KOPT-K1 (cell line): Measurements from ENCODE around the gene LMBRD2.
A peak's percentile ranks its signal among the peaks of the same experiment; 100 is the strongest.
"Not testable (repeated sequence)": the region's sequence is repeated elsewhere in the genome, so short reads cannot be mapped to it uniquely, and the experiment has no call there.

Source experiments
- H3K27ac ChIP-seq: fragments of 200-600 bp; sonication (generic); 2 replicates; pipeline ENCODE4 v1.5.1; 2016; ENCODE audit warnings: antibody characterized with exemption, mild to moderate bottlenecking, low read depth, low read length; ENCODE audit not compliant: poor library complexity, severe bottlenecking
- H3K36me3 ChIP-seq: fragments of 200-600 bp; sonication (generic); 2 replicates; pipeline ENCODE4 v1.5.1; 2017; ENCODE audit warnings: antibody characterized with exemption, mild to moderate bottlenecking, low read length, moderate library complexity; ENCODE audit not compliant: insufficient read depth
- H3K9me3 ChIP-seq: fragments of 200-600 bp; sonication (generic); 2 replicates; pipeline ENCODE4 v1.5.1; 2017; ENCODE audit warnings: antibody characterized with exemption, low read length, mild to moderate bottlenecking; ENCODE audit not compliant: insufficient read depth, poor library complexity, severe bottlenecking

The LMBRD2 gene

GRCh38 chr5:36151434-36152323 lies at the start of gene LMBRD2, which contains the start of gene SKP2:
LMBRD2 (minus strand) TSS chr5:36151887; CDS start chr5:36143349, 8,538 bp downstream.
SKP2 (plus strand) TSS chr5:36152111; CDS start chr5:36152263, 152 bp downstream.
- Histone ChIP-seq H3K9me3 (no peaks in the 10 kb centered on the region), H3K27ac (peak within 1 kb of the TSS; percentile 91), H3K36me3 (peaks cover 35% of the 10 kb centered on the region)

DNA sequence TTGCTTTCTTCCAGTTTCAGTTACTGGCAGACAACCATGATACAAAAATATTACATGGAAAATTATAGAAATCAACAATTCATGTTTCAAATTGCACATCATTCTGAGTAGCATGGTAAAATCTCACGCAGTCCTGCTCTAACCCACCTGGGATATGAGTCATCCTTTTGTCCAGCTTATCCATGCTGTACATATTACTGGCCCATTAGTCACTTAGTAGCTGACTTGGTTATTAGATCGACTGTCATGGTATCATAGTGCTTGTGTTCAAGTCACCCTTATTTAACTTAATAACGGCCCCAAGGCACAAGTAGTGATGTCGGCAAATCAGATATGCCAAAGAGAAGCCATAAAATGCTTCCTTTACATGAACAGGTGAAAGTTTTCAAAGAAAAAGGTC lies 48.8 kb upstream of the LMBRD2 start:
- no peak overlapping the region for H3K27ac ChIP-seq
- no peaks in the 10 kb centered on the region for H3K9me3 ChIP-seq
- peaks cover 74% of the 10 kb centered on the region for H3K36me3 ChIP-seq

DNA sequence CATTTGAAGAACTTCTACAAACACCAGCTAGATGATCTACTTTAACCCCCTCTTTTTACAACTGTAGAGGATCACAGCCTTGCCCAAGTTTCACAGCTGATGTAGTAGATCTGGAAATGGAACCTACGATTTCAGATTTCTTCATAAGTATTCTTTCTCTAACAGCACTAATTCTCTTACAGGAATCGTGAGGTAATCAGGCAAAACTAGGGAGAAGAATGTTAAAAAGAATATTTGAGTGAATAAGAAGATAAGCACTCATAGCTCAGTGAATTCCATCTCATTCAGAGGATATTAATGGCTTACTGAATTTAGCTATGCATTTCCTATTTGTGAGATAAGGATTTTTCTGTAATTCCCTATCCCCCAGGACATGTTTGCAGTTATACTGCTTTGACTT lies 47.9 kb upstream of the LMBRD2 start:
- peaks cover 76% of the 10 kb centered on the region for H3K36me3 ChIP-seq
- H3K9me3 ChIP-seq = no peaks in the 10 kb centered on the region
- no peak overlapping the region for H3K27ac ChIP-seq

DNA sequence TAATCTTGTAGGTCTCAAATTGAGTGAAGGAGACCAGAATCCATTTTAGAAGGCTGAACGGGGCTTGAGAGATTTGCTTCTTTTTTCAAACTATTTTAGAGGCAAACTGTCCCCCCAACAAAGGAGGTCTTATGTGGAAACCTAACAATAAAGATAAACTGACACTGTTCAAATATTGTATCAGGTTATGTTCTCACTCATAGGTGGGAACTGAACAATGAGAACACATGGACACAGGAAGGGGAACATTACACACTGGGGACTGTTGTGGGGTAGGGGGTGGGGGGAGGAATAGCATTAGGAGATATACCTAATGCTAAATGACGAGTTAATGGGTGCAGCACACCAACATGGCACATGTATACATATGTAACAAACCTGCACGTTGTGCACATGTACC lies 47.1 kb upstream of the LMBRD2 start:
- H3K27ac ChIP-seq, H3K9me3 ChIP-seq: not testable (repeated sequence)
- peaks cover 80% of the 10 kb centered on the region for H3K36me3 ChIP-seq

GRCh38 chr5:36198281-36198680 lies 46.6 kb upstream of the LMBRD2 start:
- peaks cover 80% of the 10 kb centered on the region for H3K36me3 ChIP-seq
- H3K27ac ChIP-seq = no peak overlapping the region
- H3K9me3 ChIP-seq = no peaks in the 10 kb centered on the region

GRCh38 chr5:36193746-36194145 lies 42.1 kb upstream of the LMBRD2 start:
- no peak overlapping the region for H3K27ac ChIP-seq
- no peaks in the 10 kb centered on the region for H3K9me3 ChIP-seq
- peaks cover 82% of the 10 kb centered on the region for H3K36me3 ChIP-seq

GRCh38 chr5:36184408-36184807 lies 32.7 kb upstream of the LMBRD2 start:
- H3K27ac ChIP-seq, H3K9me3 ChIP-seq: not testable (repeated sequence)
- peaks cover 52% of the 10 kb centered on the region for H3K36me3 ChIP-seq

DNA sequence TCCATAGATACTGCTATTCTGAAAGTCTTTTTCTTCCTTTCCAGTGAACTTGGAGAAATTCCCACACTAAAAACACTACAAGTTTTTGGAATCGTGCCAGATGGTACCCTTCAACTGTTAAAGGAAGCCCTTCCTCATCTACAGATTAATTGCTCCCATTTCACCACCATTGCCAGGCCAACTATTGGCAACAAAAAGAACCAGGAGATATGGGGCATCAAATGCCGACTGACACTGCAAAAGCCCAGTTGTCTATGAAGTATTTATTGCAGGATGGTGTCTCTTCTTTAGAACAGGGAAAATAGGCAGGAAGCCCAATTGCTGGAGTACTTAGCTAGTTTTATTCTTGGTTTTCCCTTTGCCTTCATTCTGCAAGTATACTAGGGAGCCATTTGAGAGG lies 30.1 kb upstream of the LMBRD2 start:
- H3K9me3 ChIP-seq = no peaks in the 10 kb centered on the region
- no peak overlapping the region for H3K27ac ChIP-seq
- H3K36me3 ChIP-seq = peaks cover 78% of the 10 kb centered on the region

DNA sequence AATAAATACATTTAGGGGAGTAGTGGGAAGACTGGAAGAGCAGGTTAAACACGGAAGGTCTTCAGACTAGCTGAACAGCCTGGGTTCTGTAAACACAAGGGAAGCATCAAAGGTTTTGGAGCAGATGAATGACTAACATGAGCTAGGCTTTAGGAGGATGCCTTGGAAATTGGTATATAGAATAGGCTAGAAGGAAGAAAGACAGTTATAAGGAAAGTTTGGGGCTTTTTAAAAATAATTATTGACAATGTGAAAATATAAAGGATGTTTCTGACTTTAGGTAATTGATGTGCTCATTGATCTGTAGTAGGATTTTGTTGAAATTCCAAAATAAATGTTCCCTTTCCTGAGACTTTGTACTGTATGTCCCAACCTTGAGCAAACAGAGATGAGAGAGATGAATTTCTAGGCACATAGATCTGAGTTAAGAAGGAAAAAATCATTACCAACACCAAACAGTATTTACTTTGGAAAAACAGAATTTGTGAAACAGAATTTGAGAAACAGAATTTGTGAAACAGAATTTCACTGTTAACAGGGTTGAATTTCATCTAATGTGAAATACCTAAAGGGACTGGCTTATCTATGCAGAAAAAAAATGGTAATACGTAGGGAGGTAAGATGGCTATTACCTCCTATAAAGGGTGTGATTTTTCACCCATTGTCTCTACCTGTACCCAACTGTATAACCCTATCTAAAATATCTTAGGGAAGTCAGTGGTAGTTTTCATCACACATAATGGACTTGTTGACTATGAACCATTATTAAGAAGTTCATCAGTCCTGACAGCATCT lies 29.1 kb upstream of the LMBRD2 start:
- Histone ChIP-seq H3K27ac (no peak overlapping the region), H3K9me3 (no peaks in the 10 kb centered on the region), H3K36me3 (peaks cover 85% of the 10 kb centered on the region)

DNA sequence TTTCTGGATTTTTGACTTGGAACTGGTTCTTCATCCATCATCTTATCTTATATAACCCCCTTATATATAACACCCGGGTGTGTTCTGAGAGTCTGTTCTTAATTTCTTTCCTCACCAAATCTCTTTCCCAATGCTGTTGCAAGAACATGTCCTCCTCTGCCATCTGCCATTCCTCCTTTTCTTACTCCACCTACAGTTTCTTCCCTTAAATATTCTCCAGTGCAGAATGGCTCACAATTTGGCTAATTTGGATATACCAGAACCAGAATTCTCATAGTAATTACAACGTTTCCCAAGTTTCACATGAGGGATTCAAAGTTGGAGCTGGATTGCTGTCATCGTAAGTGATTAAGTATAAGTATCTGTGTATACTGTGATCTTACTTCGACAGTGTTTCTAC lies 28.3 kb upstream of the LMBRD2 start:
- no peak overlapping the region for H3K27ac ChIP-seq
- H3K36me3 ChIP-seq = peaks cover 94% of the 10 kb centered on the region
- H3K9me3 ChIP-seq = no peaks in the 10 kb centered on the region

DNA sequence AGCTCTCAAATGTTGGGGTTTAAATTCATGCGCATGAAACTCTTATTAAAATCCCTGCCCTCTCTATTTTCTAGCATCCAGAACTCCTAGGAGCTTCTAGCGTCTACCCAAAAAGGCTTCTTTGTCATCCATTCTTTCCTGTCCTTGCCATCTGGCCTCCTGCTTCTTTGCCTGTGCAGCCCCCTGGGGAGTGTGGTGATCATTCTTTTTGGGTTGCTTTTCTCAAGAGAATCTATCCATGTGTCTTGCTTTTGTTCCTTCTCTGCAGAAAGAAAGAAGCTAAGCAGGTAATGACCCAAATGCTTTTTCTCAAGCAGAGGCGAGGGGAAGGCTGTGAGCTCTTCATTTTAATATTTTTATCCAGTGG lies 26.8 kb upstream of the LMBRD2 start:
- H3K9me3 ChIP-seq = no peaks in the 10 kb centered on the region
- H3K36me3 ChIP-seq = peaks cover 96% of the 10 kb centered on the region
- H3K27ac ChIP-seq = no peak overlapping the region

DNA sequence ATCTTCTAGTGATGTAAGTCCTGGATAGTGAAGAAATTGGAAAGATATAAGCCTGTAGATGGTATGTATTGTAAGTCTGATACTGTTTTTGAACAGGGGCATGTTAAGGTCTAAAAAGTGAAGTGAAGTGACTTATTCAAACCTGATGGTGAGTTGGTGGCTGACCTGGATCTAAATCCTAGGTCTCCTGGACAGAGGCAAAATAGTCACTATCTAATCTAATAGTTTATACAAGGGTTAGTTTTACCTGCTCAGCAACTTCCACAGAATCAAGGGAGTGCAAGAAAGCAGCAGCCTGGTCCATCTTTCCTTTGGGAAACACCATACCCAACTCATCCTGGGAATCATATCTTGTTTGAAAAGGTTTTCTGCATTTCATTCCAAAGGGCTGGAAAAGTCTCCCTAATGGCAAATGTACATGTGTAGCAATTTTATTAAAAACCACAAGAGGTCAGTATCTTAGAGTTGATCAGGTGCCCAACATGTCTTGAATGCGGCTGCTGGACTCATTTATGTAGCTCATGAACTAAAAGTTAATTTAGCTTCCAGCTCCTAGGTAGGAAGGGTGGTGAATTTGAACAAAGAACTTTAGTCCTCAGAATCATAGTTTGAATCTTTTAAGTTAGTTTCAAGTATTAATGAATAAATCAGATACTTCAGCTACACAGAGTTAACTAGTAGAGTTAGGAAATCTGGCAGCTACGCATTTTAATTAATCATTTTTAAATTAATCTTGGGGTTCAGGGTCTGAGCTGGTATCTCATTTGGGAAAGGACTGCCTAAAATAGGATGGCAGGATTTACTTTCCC lies 26.2 kb upstream of the LMBRD2 start:
- Histone ChIP-seq H3K9me3 (no peaks in the 10 kb centered on the region), H3K27ac (no peak overlapping the region), H3K36me3 (peaks cover 97% of the 10 kb centered on the region)

DNA sequence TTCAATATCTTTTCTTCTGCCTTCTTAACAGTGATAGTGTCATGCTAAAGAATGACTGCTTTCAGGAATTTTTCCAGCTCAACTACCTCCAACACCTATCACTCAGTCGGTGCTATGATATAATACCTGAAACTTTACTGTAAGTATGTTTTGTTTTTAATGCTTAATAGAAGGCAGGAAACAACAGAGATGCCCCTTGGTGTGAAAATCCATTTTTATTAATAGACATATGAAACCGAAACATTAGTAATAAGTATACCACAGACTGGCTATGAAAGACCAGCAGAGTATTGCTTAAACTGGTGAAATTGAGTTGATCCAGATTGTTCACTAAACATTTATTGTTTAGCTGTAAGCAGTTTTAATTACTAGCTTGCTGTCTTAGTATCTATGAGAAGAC lies 25.5 kb upstream of the LMBRD2 start:
- Histone ChIP-seq H3K36me3 (peaks cover 97% of the 10 kb centered on the region), H3K27ac (no peak overlapping the region), H3K9me3 (no peaks in the 10 kb centered on the region)

DNA sequence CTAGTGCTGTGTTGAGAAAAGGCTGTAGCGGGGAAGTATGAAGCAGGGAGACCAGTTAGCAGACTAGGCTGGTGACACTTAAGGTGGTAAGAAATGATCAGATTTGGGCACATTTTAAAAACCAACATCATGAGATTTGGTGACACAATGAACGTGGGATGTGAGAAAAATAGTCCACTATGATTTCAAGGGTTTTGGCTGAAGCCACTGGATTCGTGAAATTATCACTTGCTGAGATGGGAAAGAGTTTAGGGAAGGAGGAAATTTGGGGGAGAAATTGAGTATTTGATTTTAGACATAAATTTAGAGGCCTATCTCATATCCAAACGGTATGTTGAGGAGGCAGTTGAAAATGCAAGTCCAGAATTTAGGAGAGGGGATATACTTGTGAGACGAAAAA lies 23.4 kb upstream of the LMBRD2 start:
- Histone ChIP-seq H3K27ac (no peak overlapping the region), H3K9me3 (no peaks in the 10 kb centered on the region), H3K36me3 (peaks cover 97% of the 10 kb centered on the region)

GRCh38 chr5:36174119-36174518 lies 22.4 kb upstream of the LMBRD2 start:
- no peak overlapping the region for H3K27ac ChIP-seq
- H3K36me3 ChIP-seq = peaks cover 97% of the 10 kb centered on the region
- H3K9me3 ChIP-seq = no peaks in the 10 kb centered on the region
